ENCODE results near the gene RUNX1. TPM values are rescaled to one million over a fixed set of nuclear protein-coding genes. Genes with fewer than 3 reads are reported as not detected.

The RUNX1 gene
- total and polyA plus RNA-seq, 2 of the 13 experiments (the other 11 are each of a cell fraction or from before 2014, with no cell fraction given): 5.4 to 6.4 TPM

GRCh38 chr21:34949499-34949898 lies 99.6 kb downstream of the RUNX1 start:
- Histone ChIP-seq H3K9me3 (ENCODE audit: low read length) (no peaks in the 10 kb centered on the region), H3K4me3 (replicated peaks in 1 of 3; ENCODE audit: insufficient read depth in 1 of 3, low read depth in 2 of 3, low read length in 3 of 3) (no peak overlapping the region), H3K27me3 (ENCODE audit: control insufficient read depth in 1 of 2, insufficient read depth in 2 of 2, low read length in 2 of 2) (no peaks in the 10 kb centered on the region), H3K36me3 (replicated peaks in 1 of 2; ENCODE audit: control insufficient read depth in 1 of 2, insufficient read depth in 2 of 2, low read length in 2 of 2) (no peaks in the 10 kb centered on the region), H2AFZ (ENCODE audit: low read length) (no peak overlapping the region), H3K4me1 (ENCODE audit: insufficient read depth, low read length) (peaks cover 11% of the 10 kb centered on the region; the same call in 1 of the 2 replicates), H3K27ac (ENCODE audit: extremely low read length, insufficient read depth, low read length) (no peak overlapping the region), H3K79me2 (ENCODE audit: insufficient read depth, low read length) (no peaks in the 10 kb centered on the region), H3K9ac (ENCODE audit: insufficient read depth, low read depth, low read length) (no peak overlapping the region), H4K20me1 (ENCODE audit: insufficient read depth, low read length) (no peaks in the 10 kb centered on the region), H3K4me2 (ENCODE audit: low read depth, low read length) (no peak overlapping the region)
- POLR2A ChIA-PET: no interaction called here
- CTCF ChIA-PET (ENCODE audit: low intra/inter-chr PET ratio, low total read pairs): no interaction called here
- FAIRE-seq (no peak), DNase-seq (ENCODE audit: low spot score) (no peak), ATAC-seq (no peak)
- intact Hi-C loops (cut with micrococcal nuclease; ENCODE audit: unreplicated experiment) (no loop called here), in situ Hi-C loops (cut with HindIII; ENCODE audit: extremely low pct_ligation_motif_present, low pct_unique_long_range_greater_than_20kb) (no loop called here)
- TF ChIP-seq ZNF383 (CRISPR knock-in tag; IDR thresholded peaks at IDR 0.05; ENCODE audit: borderline replicate concordance) (no peak), ZNF337 (CRISPR knock-in tag; IDR thresholded peaks at IDR 0.05; ENCODE audit: borderline replicate concordance, low read depth) (no peak), ONECUT2 (CRISPR knock-in tag; IDR thresholded peaks at IDR 0.05) (no peak), ZSCAN29 (CRISPR knock-in tag; conservative IDR thresholded peaks at IDR 0.05) (no peak)
- TF ChIP-seq, protein P1, sequence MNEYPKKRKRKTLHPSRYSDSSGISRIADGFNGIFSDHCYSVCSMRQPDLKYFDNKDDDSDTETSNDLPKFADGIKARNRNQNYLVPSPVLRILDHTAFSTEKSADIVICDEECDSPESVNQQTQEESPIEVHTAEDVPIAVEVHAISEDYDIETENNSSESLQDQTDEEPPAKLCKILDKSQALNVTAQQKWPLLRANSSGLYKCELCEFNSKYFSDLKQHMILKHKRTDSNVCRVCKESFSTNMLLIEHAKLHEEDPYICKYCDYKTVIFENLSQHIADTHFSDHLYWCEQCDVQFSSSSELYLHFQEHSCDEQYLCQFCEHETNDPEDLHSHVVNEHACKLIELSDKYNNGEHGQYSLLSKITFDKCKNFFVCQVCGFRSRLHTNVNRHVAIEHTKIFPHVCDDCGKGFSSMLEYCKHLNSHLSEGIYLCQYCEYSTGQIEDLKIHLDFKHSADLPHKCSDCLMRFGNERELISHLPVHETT (CRISPR knock-in tag; conservative IDR thresholded peaks at IDR 0.05): no peak
- 77% methylated on average over 10 of the region's 10 CpGs for WGBS (ENCODE audit: low lambda C conversion rate)
- no TSS peak for BruUV-seq (replicated peaks)

- intact Hi-C loops (cut with micrococcal nuclease; ENCODE audit: unreplicated experiment): no loop called here
- Histone ChIP-seq H3K9ac (ENCODE audit: insufficient read depth, low read depth, low read length) (no peak overlapping the region), H2AFZ (ENCODE audit: low read length) (no peak overlapping the region), H3K27me3 (ENCODE audit: control insufficient read depth in 1 of 2, insufficient read depth in 2 of 2, low read length in 2 of 2) (no peaks in the 10 kb centered on the region), H3K4me1 (ENCODE audit: insufficient read depth, low read length) (peaks cover 11% of the 10 kb centered on the region; the same call in 1 of the 2 replicates), H3K9me3 (ENCODE audit: low read length) (no peaks in the 10 kb centered on the region), H3K79me2 (ENCODE audit: insufficient read depth, low read length) (no peaks in the 10 kb centered on the region), H3K36me3 (replicated peaks in 1 of 2; ENCODE audit: control insufficient read depth in 1 of 2, insufficient read depth in 2 of 2, low read length in 2 of 2) (no peaks in the 10 kb centered on the region), H3K27ac (ENCODE audit: extremely low read length, insufficient read depth, low read length) (no peak overlapping the region), H3K4me2 (ENCODE audit: low read depth, low read length) (no peak overlapping the region), H4K20me1 (ENCODE audit: insufficient read depth, low read length) (no peaks in the 10 kb centered on the region), H3K4me3 (replicated peaks in 1 of 3; ENCODE audit: insufficient read depth in 1 of 3, low read depth in 2 of 3, low read length in 3 of 3) (no peak overlapping the region)
- POLR2A ChIA-PET: no interaction called here
- in situ Hi-C loops (cut with HindIII; ENCODE audit: extremely low pct_ligation_motif_present, low pct_unique_long_range_greater_than_20kb): no loop called here
- FAIRE-seq (no peak), DNase-seq (ENCODE audit: low spot score) (no peak), ATAC-seq (no peak)
- 23% methylated on average over 4 of the region's 4 CpGs for WGBS (ENCODE audit: low lambda C conversion rate)
- CTCF ChIA-PET (ENCODE audit: low intra/inter-chr PET ratio, low total read pairs): no interaction called here
- no TSS peak for BruUV-seq (replicated peaks)
- TF ChIP-seq ZNF777 (CRISPR knock-in tag; IDR thresholded peaks at IDR 0.05) (no peak), ZSCAN25 (CRISPR knock-in tag; IDR thresholded peaks at IDR 0.05) (no peak), MLLT10 (CRISPR knock-in tag; IDR thresholded peaks at IDR 0.05) (no peak), BRD4 (CRISPR knock-in tag; IDR thresholded peaks at IDR 0.05) (no peak), ZNF512B (CRISPR knock-in tag; IDR thresholded peaks at IDR 0.05; ENCODE audit: borderline replicate concordance) (no peak), ZKSCAN1 (IDR thresholded peaks at IDR 0.05; ENCODE audit: low read length) (no peak), ZNF431 (CRISPR knock-in tag; IDR thresholded peaks at IDR 0.05; ENCODE audit: borderline replicate concordance, low read depth) (no peak), SMAD9 (CRISPR knock-in tag; IDR thresholded peaks at IDR 0.05) (no peak), ZFP41 (CRISPR knock-in tag; IDR thresholded peaks at IDR 0.05; ENCODE audit: borderline replicate concordance) (no peak)
- TF ChIP-seq, protein P2, sequence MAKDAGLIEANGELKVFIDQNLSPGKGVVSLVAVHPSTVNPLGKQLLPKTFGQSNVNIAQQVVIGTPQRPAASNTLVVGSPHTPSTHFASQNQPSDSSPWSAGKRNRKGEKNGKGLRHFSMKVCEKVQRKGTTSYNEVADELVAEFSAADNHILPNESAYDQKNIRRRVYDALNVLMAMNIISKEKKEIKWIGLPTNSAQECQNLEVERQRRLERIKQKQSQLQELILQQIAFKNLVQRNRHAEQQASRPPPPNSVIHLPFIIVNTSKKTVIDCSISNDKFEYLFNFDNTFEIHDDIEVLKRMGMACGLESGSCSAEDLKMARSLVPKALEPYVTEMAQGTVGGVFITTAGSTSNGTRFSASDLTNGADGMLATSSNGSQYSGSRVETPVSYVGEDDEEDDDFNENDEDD (CRISPR knock-in tag; IDR thresholded peaks at IDR 0.05; ENCODE audit: borderline replicate concordance): no peak
Observed at GRCh38 chr21:34949030-34949429, 100.1 kb downstream of the RUNX1 start.

All from HepG2 (cell line).